GM19099 (cell line): ENCODE results near the gene CASKIN1.

Source experiments
- POLR2A ChIP-seq: IDR thresholded peaks from 3 replicates; pipeline ENCODE4 v1.6.1; 2011; ENCODE audit warnings: low read depth; ENCODE audit not compliant: insufficient read length; ENCODE audit errors: extremely low read depth

Gene CASKIN1

GRCh38 chr16:2207872-2208271 lies 11.5 kb upstream of the CASKIN1 start:
- TF ChIP-seq POLR2A = no peak

GRCh38 chr16:2206780-2207433 lies 10.5 kb upstream of the CASKIN1 start:
- no peak for TF ChIP-seq POLR2A

GRCh38 chr16:2206420-2206779 lies 10.0 kb upstream of the CASKIN1 start:
- no peak for TF ChIP-seq POLR2A

GRCh38 chr16:2205967-2206313 lies 9.5 kb upstream of the CASKIN1 start:
- no peak for TF ChIP-seq POLR2A

GRCh38 chr16:2205104-2205966 lies 8.9 kb upstream of the CASKIN1 start, which contains the start of gene MLST8:
Gene MLST8, plus strand, starts transcription at chr16:2205454. Its CDS starts 632 bp downstream, at chr16:2206086.
- peak; percentile 97 for TF ChIP-seq POLR2A

- no peak for TF ChIP-seq POLR2A
Observed at GRCh38 chr16:2204416-2205103, 8.2 kb upstream of the CASKIN1 start.

- no peak for TF ChIP-seq POLR2A
Observed at GRCh38 chr16:2200313-2200712, 3.9 kb upstream of the CASKIN1 start.

GRCh38 chr16:2199621-2200139 lies 3.3 kb upstream of the CASKIN1 start:
- no peak for TF ChIP-seq POLR2A

- TF ChIP-seq POLR2A = no peak
Observed at GRCh38 chr16:2199095-2199494, 2.7 kb upstream of the CASKIN1 start.

GRCh38 chr16:2198283-2198682 lies 1.9 kb upstream of the CASKIN1 start:
- no peak for TF ChIP-seq POLR2A

- TF ChIP-seq POLR2A = no peak
Observed at GRCh38 chr16:2197765-2198164, 1.4 kb upstream of the CASKIN1 start.

- no peak for TF ChIP-seq POLR2A
Observed at GRCh38 chr16:2196981-2197511, 641 bp upstream of the CASKIN1 start.

GRCh38 chr16:2195322-2196161 lies 863 bp downstream of the CASKIN1 start:
- no peak for TF ChIP-seq POLR2A

GRCh38 chr16:2194852-2195321 lies 1.5 kb downstream of the CASKIN1 start:
- TF ChIP-seq POLR2A = no peak
